GM19452 (cell line): ENCODE results near the gene ACAN.

Experiments
- ATAC-seq: cut with Tn5 transposase; IDR thresholded peaks from one replicate; pipeline ENCODE4 v1.9.1; 2021; ENCODE audit not compliant: unreplicated experiment

Gene ACAN

GRCh38 chr15:88803241-88803919 lies at the start of gene ACAN:
ACAN (plus strand) TSS chr15:88803436; CDS start chr15:88836207, 32,771 bp downstream.
- ATAC-seq, result no peak

- no peak for ATAC-seq
These were observed 46.7 kb upstream of the ACAN start for GRCh38 chr15:88756521-88756920.

- ATAC-seq, result no peak
These were observed 46.3 kb upstream of the ACAN start for GRCh38 chr15:88756921-88757320.

GRCh38 chr15:88759872-88760271 lies 43.4 kb upstream of the ACAN start:
- ATAC-seq, result no peak

- ATAC-seq, result no peak
These were observed 38.8 kb upstream of the ACAN start for GRCh38 chr15:88764448-88764847.

GRCh38 chr15:88765212-88765611 lies 38.0 kb upstream of the ACAN start:
- no peak for ATAC-seq

- ATAC-seq, result no peak
These were observed 33.9 kb upstream of the ACAN start for GRCh38 chr15:88769161-88769971.

- ATAC-seq, result no peak
These were observed 27.5 kb upstream of the ACAN start for GRCh38 chr15:88775776-88776175.

- no peak for ATAC-seq
These were observed 26.6 kb upstream of the ACAN start for GRCh38 chr15:88776646-88777045.

- no peak for ATAC-seq
These were observed 23.3 kb upstream of the ACAN start for GRCh38 chr15:88779944-88780343.

GRCh38 chr15:88782465-88782864 lies 20.8 kb upstream of the ACAN start:
- ATAC-seq, result no peak

GRCh38 chr15:88785217-88785616 lies 18.0 kb upstream of the ACAN start:
- no peak for ATAC-seq

- no peak for ATAC-seq
These were observed 15.2 kb upstream of the ACAN start for GRCh38 chr15:88788036-88788435.

GRCh38 chr15:88788816-88789215 lies 14.4 kb upstream of the ACAN start:
- no peak for ATAC-seq

GRCh38 chr15:88790486-88790885 lies 12.8 kb upstream of the ACAN start:
- ATAC-seq, result no peak

- ATAC-seq, result no peak
These were observed 11.6 kb upstream of the ACAN start for GRCh38 chr15:88791637-88792036.

- ATAC-seq, result no peak
These were observed 10.6 kb upstream of the ACAN start for GRCh38 chr15:88792342-88793282.

GRCh38 chr15:88794001-88794400 lies 9.2 kb upstream of the ACAN start:
- no peak for ATAC-seq

GRCh38 chr15:88797663-88798339 lies 5.4 kb upstream of the ACAN start:
- no peak for ATAC-seq

- ATAC-seq, result no peak
These were observed 3.9 kb upstream of the ACAN start for GRCh38 chr15:88799341-88799740.

- no peak for ATAC-seq
These were observed 3.2 kb upstream of the ACAN start for GRCh38 chr15:88800026-88800425.
